Measurements from ENCODE around the gene CALN1. TPM values are rescaled to one million over a fixed set of nuclear protein-coding genes. Genes with fewer than 3 reads are reported as not detected.

CALN1 gene
- total and polyA plus RNA-seq, 2 experiments from 2014 or later: 7.6 to 14.5 TPM

- H3K36me3 Mint-ChIP-seq (ENCODE audit: low read depth): peaks cover 36% of the 10 kb centered on the region
- no peaks in the 10 kb centered on the region for H3K4me1 ChIP-seq (ENCODE audit: insufficient read depth)
- DNase-seq (ENCODE audit: low spot score): no peak
Measured at GRCh38 chr7:72106405-72106804, 305.7 kb downstream of the CALN1 start.

More at GRCh38 chr7:72106405-72106804, 305.7 kb downstream of the CALN1 start:
- Histone ChIP-seq H3F3A (replicated peaks; ENCODE audit: low read depth) (no peaks in the 10 kb centered on the region), H3K9me2 (ENCODE audit: insufficient read depth) (no peaks in the 10 kb centered on the region), H3K4me3 (no peak overlapping the region), H3K36me3 (ENCODE audit: insufficient read depth) (no peaks in the 10 kb centered on the region), H4K20me1 (replicated peaks; ENCODE audit: insufficient read depth) (no peaks in the 10 kb centered on the region; the same call in 1 of the 2 replicates), H3K4me2 (no peak overlapping the region), H3K27ac (ENCODE audit: low read depth) (no peak overlapping the region), H3K27me3 (ENCODE audit: insufficient read depth) (no peaks in the 10 kb centered on the region), H2AFZ (no peak overlapping the region), H3K79me2 (replicated peaks; ENCODE audit: insufficient read depth) (no peaks in the 10 kb centered on the region)
- Mint-ChIP-seq H3K4me3 (no peak overlapping the region), H3K27me3 (ENCODE audit: insufficient read depth, low read depth, poor library complexity) (peaks cover 11% of the 10 kb centered on the region), H3K4me1 (no peaks in the 10 kb centered on the region; the same call in 2 of the 3 replicates), H3K9me3 (peaks cover 18% of the 10 kb centered on the region), H3K27ac (no peak overlapping the region)
- TF ChIP-seq ZNF331 (CRISPR knock-in tag; IDR thresholded peaks at IDR 0.05; ENCODE audit: low read depth) (no peak), POLR2AphosphoS5 (IDR thresholded peaks at IDR 0.05; ENCODE audit: low read depth) (no peak), ZNF462 (CRISPR knock-in tag; IDR thresholded peaks at IDR 0.05) (no peak), NANOG (IDR thresholded peaks at IDR 0.05; ENCODE audit: borderline replicate concordance) (no peak), EZH2phosphoT487 (IDR thresholded peaks at IDR 0.05; ENCODE audit: unreplicated experiment) (no peak), EZH2 (IDR thresholded peaks at IDR 0.05; ENCODE audit: low read depth, unreplicated experiment) (no peak), REST (IDR thresholded peaks at IDR 0.05; ENCODE audit: unreplicated experiment) (no peak), CTCF (conservative IDR thresholded peaks at IDR 0.05; ENCODE audit: low read depth in 2 of 2) (no peak), ZNF114 (CRISPR knock-in tag; IDR thresholded peaks at IDR 0.05) (no peak), STAT1 (IDR thresholded peaks at IDR 0.05; ENCODE audit: unreplicated experiment) (no peak), JUNB (IDR thresholded peaks at IDR 0.05; ENCODE audit: unreplicated experiment) (no peak), CREB1 (CRISPR knock-in tag; IDR thresholded peaks at IDR 0.05; ENCODE audit: low read depth) (no peak), ETS1 (IDR thresholded peaks at IDR 0.05) (no peak)
- ATAC-seq: no peak

All from GM23338 (cell line).